GM12873 (cell line): ENCODE results near the gene OR2T8.

Experiments used
- TF ChIP-seq, protein P1 (sequence below): IDR thresholded peaks from 2 replicates; pipeline ENCODE4 v1.5.1; 2012; ENCODE audit warnings: low read depth, mild to moderate bottlenecking, moderate library complexity, low read length, control low read depth; ENCODE audit not compliant: insufficient read depth; ENCODE audit errors: missing control alignments

Gene OR2T8

DNA sequence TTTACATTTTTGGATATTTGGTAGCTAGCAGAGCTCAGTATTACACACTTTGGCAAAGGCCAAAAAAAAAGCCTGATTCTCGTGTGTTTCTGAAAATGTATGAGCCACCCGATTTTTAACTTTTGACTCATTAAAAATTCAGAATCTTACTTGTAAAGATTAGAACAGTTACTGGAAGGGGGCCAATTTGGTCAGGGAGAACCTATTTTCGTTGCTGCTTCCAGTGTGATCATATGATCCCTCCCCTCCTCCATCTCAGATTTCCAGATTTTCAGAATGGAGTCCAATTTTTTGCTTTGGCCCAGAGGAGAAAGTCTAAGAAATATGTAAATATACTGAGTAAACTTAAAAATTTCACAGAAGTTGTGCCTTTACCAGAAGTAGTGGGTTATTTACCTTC is 41.7 kb downstream of the OR2T8 start:
- TF ChIP-seq, protein P1, sequence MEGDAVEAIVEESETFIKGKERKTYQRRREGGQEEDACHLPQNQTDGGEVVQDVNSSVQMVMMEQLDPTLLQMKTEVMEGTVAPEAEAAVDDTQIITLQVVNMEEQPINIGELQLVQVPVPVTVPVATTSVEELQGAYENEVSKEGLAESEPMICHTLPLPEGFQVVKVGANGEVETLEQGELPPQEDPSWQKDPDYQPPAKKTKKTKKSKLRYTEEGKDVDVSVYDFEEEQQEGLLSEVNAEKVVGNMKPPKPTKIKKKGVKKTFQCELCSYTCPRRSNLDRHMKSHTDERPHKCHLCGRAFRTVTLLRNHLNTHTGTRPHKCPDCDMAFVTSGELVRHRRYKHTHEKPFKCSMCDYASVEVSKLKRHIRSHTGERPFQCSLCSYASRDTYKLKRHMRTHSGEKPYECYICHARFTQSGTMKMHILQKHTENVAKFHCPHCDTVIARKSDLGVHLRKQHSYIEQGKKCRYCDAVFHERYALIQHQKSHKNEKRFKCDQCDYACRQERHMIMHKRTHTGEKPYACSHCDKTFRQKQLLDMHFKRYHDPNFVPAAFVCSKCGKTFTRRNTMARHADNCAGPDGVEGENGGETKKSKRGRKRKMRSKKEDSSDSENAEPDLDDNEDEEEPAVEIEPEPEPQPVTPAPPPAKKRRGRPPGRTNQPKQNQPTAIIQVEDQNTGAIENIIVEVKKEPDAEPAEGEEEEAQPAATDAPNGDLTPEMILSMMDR: no peak

DNA sequence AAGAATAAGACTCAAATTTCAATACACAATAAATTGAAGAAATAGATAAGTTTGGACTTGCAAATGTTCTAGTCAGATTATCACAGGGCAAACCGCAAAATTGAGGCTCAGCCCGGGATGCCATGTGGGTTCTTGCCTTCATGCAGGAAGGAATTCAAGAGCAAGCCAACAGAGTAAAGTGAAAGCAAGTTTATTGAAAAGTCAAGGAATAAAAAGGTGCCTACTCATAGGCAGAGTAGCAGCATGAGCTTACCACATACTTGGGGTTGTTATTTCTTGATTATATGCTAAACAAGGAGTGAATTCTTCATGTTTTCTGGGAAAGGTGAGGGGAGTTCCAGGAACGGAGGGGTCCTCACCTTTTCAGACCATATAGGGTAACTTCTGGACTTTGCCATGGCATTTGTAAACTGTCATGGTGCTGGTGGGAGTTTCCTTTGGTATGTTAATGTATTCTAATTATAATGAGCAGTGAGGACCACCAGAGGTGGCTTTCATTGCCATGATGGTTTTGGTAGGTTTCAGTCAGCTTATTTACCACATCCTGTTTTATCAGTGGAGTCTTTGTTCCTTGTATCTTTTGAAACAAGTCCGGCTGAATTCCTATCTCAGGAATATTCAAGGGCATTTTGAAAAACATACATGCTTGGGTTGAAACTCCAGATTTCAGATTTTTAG is 43.0 kb downstream of the OR2T8 start:
- TF ChIP-seq, protein P1: no peak

DNA sequence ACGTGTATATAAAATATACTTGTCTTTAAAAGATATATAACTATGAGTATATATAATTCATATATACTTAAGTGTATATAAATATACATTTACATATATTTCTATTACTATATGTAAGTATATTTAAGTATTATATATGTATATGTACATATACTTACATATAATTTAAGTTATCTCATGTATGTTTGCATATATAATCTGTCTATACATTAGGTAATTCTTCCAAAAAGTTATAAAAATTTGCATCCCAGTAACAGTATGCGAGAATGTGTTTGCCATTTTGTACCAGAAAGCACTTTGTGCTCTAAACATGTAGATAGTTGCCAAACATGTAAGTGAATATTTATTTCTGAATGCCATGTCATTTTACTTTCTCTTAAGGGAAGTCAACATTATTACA is 44.9 kb downstream of the OR2T8 start, which contains the start of gene OR2AK2:
TSS of gene OR2AK2 (plus strand) at position 301 of the 400 bp plus-strand sequence. CDS start 144 bp downstream, outside the sequence.
- TF ChIP-seq, protein P1: no peak

DNA sequence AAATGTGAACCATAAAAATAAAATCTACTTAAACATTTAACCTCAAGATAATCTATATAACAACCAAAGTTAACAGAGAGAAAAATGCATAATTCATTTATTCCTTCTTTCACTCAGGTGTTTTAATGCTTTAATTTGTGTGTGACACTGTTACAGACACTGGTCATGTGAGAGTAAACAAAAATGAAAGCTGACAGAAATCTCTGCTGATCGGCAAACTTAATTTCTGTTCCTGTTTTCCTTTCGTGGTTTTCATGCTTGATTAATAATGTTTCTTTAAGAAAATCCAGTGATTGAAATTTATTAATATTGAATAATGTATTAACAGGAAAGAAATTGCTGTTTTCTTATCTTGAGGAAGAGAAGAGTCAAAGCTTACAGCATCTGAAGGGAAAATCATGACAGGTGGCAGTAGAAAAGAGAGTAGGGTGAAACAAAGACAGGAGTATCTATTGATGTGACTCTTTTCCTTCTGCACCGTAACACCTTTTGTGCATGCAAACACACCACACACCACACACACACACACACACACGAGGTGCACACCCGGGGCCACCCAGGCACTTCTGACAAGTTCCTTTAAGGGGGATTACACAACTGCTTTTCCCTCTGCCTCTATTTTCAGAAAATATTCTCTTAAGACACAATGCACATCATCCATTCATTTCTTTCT is 46.6 kb downstream of the OR2T8 start:
- TF ChIP-seq, protein P1: no peak
